ENCODE measurements around the gene NAP1L4.

Gene NAP1L4

DNA sequence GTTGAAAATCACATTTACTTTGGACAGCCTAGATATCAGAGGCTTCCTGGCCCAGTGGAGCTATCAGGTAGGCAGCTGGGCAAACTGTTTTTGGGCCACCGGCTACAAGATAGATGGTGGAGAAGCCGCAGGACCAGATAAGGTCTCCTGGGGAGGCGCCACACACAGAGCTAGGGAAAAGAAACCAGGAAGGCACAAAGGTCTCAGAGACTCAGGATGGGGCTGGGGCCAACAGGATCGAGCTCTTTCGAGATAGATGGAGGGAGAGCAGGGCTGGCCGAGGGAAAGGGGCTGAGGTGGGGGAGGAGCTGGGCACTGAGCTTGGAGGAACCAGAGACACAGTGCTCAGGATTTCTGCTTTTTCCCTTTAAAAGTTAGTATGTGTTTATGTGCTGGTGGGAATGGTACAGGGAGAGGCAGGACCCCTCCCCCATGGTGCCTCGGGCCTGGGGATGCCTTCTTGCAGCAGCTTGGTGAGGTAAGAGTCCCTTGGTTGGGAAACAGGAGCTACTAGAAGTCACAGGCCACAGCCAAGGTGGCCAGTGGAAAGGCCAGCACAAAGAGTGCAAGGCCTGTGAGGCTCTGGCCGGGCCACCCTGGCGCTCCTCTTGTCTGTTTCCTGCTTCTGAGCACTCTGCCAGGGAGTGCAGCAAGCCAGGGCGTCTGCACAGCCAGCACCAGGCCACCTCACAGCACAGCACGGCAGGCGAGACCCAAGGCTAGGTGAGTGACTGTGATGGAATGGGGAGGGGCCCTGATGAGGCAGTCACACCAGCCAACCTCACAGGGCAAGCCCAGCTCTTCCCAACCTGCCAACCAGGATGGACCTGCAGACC, 11.5 kb upstream of the NAP1L4 start:
- Mint-ChIP-seq H3K36me3 (ENCODE audit: low read depth) (peaks cover 43% of the 10 kb centered on the region), H3K4me1 (peaks cover 12% of the 10 kb centered on the region), H3K9me3 (no peaks in the 10 kb centered on the region), H3K4me3 (no peak overlapping the region), H3K27ac (no peak overlapping the region), H3K27me3 (no peaks in the 10 kb centered on the region)
- DNase-seq: no peak
- no peak for ATAC-seq

DNA sequence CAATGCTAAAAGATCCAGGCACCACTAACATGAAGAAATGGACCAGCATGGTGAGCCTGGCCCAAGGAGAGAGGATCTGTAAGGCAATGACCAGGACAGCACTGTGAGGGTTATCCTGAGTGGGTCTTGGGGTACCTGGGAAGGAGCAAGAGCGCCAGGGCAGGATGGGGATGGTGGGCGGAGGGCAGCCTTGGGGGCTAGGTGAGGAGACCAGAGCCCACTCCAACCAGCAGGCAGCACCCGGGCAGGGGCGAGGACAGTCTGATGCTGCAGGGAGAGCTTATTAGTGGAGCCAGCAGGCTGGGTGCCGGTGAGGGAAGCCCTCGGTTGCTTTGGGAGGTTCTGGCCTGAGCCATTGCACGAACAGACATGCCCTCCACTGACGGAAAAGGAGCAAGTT, 10.7 kb upstream of the NAP1L4 start:
- H3K27ac Mint-ChIP-seq: peak overlapping the region; percentile 30
- H3K36me3 Mint-ChIP-seq (ENCODE audit: low read depth): peaks cover 43% of the 10 kb centered on the region
- H3K27me3 Mint-ChIP-seq: no peaks in the 10 kb centered on the region
- DNase-seq: no peak
- H3K9me3 Mint-ChIP-seq: no peaks in the 10 kb centered on the region
- H3K4me3 Mint-ChIP-seq: no peak overlapping the region
- peaks cover 8% of the 10 kb centered on the region for H3K4me1 Mint-ChIP-seq
- no peak for ATAC-seq

DNA sequence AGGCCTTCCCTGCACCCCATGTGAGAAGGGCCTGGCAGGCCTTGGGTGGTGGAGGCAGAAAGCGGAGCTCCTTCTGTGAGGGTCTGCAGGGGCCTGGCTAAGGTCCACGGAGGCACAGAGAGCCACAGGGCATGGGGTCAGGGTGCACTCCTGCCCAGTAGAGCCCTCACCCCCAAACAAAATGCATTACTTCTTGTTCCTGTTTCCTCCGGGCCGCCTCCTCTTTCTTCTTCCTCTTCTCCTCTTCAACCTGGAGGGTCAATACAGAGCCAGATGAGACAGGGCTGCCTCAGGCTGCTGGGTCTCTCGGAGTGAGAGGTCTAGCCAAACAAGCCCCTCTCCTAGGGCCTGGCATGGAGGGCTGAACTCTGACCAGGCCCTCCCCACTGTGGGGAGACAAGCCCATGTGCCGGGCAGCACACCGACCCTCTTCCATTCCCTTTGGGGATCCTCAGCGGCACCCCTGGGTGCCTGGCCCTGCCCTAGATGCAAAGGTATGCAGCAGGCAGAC, 10.3 kb upstream of the NAP1L4 start:
- no peaks in the 10 kb centered on the region for H3K27me3 Mint-ChIP-seq
- H3K36me3 Mint-ChIP-seq (ENCODE audit: low read depth): peaks cover 43% of the 10 kb centered on the region
- no peaks in the 10 kb centered on the region for H3K9me3 Mint-ChIP-seq
- no peak overlapping the region for H3K4me3 Mint-ChIP-seq
- H3K4me1 Mint-ChIP-seq: peaks cover 8% of the 10 kb centered on the region
- no peak overlapping the region for H3K27ac Mint-ChIP-seq
- DNase-seq: no peak
- ATAC-seq: no peak

DNA sequence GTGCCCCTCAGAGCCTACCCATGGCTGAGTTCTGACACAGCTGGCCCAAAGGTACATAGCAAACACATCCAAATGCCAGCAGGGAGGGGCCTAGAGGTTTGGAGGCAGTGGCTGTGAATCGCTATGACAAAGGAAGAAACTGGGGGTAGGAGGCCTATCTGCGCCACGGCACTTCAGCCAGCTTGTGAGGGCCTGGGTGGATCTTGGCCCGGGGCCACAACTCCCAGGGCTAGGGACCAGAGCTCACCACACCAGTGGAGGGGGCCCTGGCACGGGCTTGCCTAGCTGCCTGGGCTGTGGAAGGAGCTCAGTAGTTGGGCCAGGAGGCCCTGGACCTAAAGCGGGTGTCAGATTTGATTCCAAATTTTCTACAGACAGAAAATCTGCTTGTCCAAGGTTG, 9.4 kb upstream of the NAP1L4 start:
- ATAC-seq: no peak
- DNase-seq: no peak
- Mint-ChIP-seq H3K4me1 (peaks cover 4% of the 10 kb centered on the region), H3K9me3 (no peaks in the 10 kb centered on the region), H3K27ac (no peak overlapping the region), H3K4me3 (no peak overlapping the region), H3K36me3 (ENCODE audit: low read depth) (peaks cover 43% of the 10 kb centered on the region), H3K27me3 (no peaks in the 10 kb centered on the region)

DNA sequence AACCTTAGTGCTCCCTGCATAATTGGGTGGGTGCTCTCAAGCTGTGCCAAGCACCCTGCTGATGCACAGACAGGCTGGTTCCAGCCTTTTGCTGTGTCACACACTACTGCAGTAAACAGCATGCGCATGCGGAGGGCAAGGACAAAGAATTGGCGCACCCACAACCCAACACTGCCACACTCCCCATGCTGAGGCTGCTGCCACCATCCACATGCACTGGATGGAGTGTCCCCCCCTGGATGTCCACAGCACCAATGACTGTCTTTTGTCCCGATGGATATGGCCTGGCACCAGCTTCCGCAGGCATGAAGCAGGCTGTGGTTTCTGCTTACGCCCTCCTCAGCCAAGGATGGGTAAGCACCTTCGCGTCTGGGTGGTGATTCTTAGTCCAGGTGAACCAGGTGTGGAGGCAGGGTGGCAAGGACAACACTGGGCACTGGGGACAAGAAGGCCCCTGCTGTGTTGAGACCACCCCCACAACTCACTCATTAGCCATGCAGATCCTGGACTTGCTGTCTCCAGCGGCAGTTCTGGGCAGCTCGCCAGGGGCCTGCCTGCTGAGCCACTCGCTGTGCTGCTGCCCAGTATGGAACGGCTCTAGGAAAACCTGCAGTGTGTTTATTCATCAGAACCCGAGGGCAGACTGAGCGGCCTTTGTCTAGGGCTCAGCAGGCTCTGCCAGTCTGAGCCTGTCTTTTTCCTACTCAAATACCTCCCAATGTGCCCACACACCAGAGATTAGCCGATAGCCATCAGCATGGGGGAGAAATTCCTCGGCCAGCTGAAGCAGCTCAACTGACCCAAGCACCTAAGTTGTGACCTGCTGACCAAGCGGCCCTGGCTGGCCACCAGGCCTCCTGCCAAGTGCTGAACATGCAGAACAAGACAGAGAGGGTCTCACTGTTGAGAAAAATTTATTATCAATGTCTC, 8.2 kb upstream of the NAP1L4 start:
- DNase-seq (no peak), ATAC-seq (no peak)
- peaks cover 39% of the 10 kb centered on the region for H3K36me3 Mint-ChIP-seq (ENCODE audit: low read depth)
- no peaks in the 10 kb centered on the region for H3K9me3 Mint-ChIP-seq
- H3K27me3 Mint-ChIP-seq: no peaks in the 10 kb centered on the region
- H3K4me1 Mint-ChIP-seq: no peaks in the 10 kb centered on the region
- H3K4me3 Mint-ChIP-seq: no peak overlapping the region
- no peak overlapping the region for H3K27ac Mint-ChIP-seq

DNA sequence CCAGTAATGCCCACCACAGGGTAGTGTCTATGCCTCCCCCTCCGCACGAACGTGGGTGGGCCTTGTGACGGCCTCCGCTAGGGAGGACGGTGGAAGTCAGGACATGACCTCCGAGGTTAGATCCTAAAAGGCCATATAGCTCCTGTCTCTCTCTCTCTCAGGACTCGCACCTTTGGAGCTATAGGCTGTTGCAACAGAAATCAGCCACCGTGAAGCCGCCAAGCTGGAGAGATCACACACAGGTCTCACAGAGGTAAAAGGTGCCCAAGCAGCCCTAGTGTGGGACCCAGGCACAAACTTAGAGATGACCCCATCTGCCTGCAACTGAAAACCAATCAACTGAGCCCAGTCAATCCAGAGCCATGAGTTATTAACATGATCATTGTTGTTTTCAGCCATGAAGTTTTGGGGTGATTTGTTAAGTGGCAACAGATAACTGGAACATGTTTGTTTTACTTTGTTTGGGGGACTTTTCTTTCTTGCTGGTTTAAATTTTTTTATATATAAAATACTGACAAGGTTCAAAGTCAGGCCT, 7.4 kb upstream of the NAP1L4 start:
- Mint-ChIP-seq H3K4me1 (no peaks in the 10 kb centered on the region), H3K9me3 (no peaks in the 10 kb centered on the region)

DNA sequence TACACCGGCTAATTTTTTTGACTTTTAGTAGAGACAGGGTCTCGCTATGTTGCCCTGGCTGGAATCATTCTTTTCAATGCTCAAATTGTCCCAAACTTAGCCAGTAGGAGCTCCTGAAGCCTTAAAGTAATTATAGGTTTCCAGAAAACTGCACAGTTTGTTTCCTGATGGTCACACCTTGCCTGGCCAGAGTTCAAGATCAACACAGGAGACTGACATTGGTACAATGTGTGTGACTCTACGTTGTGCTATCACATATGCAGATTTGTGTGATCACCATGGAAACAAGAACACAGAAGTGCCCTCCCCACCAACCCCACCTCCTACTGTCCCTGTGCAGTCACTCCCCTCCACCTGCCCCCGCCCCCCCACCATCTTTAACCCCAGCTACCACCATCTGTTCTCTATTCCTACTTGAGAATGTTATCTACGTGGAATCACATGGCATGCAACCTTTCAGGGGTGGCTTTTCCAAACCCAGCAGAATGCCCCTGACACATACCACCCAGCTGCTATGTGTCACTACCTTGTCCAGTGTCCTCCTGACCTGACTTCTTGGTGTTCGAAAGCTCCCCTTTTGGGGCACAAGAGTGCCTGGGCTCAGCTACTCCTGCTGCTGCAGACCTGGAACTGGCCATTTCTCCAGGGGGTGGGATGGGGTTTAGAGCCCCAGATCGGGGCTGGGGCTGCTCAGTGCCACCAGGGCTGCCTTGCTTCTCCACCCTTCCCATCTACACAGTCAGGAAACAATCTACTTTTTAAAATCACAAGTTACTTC, 6.1 kb upstream of the NAP1L4 start:
- H3K9me3 Mint-ChIP-seq: no peaks in the 10 kb centered on the region
- no peak for ATAC-seq
- H3K27me3 Mint-ChIP-seq: no peaks in the 10 kb centered on the region
- H3K36me3 Mint-ChIP-seq (ENCODE audit: low read depth): peaks cover 27% of the 10 kb centered on the region
- no peaks in the 10 kb centered on the region for H3K4me1 Mint-ChIP-seq
- H3K27ac Mint-ChIP-seq: no peak overlapping the region
- H3K4me3 Mint-ChIP-seq: no peak overlapping the region
- no peak for DNase-seq

More for the DNA sequence above, 7.4 kb upstream of the NAP1L4 start:
- Mint-ChIP-seq H3K27ac (no peak overlapping the region), H3K36me3 (ENCODE audit: low read depth) (peaks cover 37% of the 10 kb centered on the region), H3K27me3 (no peaks in the 10 kb centered on the region), H3K4me3 (no peak overlapping the region)
- no peak for ATAC-seq
- DNase-seq: no peak

DNA sequence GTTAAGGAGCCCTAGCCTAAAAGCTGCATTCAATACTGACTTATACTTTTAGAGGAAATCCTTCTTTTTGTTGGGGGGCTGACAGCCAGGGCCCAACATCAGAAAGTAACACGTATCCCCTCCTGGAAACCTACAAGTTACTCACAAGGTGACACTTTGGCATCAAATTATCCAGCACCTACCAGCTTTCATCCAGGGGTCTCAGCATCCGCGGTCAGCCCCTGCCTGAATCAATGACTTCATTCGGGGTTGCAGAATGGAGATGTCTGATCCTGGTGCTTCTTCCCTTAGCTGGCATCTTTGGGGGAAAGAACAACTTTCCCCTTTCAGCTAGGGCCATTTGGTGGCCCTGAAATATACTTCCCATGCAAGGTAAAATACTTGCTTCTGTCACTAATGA, 5.3 kb upstream of the NAP1L4 start:
- Mint-ChIP-seq H3K4me1 (no peaks in the 10 kb centered on the region), H3K36me3 (ENCODE audit: low read depth) (peaks cover 20% of the 10 kb centered on the region), H3K27ac (no peak overlapping the region), H3K9me3 (no peaks in the 10 kb centered on the region), H3K27me3 (no peaks in the 10 kb centered on the region), H3K4me3 (no peak overlapping the region)
- ATAC-seq (no peak), DNase-seq (no peak)

DNA sequence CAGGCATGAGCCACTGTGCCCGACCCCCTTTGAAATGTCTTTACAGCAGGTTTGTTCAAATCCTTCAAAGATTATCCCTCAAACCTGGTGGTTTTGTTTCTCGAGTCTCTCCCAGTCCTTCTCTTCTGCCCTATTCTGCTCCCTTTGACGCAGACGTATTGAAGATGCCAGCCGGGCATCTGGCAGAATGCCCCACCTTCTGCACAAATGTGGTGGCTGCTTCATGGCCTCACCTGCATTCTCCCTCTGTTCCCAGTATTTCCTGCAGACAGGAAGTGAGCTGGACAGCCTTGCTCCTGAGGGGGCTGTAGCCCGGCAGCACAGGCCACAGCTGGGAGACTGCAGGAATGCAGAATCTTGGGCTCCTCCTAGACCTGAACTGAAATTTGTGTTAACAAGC, 4.8 kb upstream of the NAP1L4 start:
- Mint-ChIP-seq H3K4me1 (peaks cover 3% of the 10 kb centered on the region), H3K27ac (no peak overlapping the region), H3K27me3 (no peaks in the 10 kb centered on the region), H3K9me3 (no peaks in the 10 kb centered on the region), H3K36me3 (ENCODE audit: low read depth) (peaks cover 22% of the 10 kb centered on the region), H3K4me3 (no peak overlapping the region)
- ATAC-seq (no peak), DNase-seq (no peak)

DNA sequence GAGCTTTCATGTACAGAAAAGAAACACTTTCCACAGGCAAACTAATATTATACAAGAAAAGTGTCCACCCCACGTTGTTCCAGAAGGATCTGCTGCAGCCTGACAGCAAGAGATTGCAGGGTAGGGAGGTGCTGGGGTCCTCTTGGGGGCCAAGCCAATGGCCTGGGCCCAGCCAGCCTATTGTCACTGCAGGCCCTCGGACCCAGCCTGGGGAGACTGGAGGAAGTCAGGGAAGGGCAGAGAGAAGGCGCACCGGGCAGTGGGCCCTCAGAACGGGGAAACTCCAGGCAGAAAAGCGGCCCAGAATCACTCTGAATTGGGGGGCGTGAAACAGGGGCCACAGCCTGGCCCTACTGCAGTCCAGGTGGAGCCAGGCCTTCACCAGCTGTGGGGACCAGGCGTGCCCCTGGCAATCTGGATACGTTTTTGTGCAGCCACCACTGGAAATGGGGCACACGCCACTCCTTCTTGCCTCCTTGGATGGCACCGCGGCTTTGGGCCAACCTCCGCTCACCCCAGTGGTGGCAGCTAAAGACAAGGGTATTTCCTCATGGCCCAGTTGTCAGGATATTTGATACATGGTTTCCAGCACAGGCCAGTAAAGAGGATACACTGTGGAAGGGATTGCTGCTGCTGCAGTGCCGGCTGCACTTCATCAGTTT, 3.9 kb upstream of the NAP1L4 start:
- ATAC-seq (no peak), DNase-seq (no peak)
- Mint-ChIP-seq H3K27ac (no peak overlapping the region), H3K4me1 (peaks cover 3% of the 10 kb centered on the region), H3K4me3 (no peak overlapping the region), H3K36me3 (ENCODE audit: low read depth) (peaks cover 19% of the 10 kb centered on the region), H3K9me3 (no peaks in the 10 kb centered on the region), H3K27me3 (no peaks in the 10 kb centered on the region)

DNA sequence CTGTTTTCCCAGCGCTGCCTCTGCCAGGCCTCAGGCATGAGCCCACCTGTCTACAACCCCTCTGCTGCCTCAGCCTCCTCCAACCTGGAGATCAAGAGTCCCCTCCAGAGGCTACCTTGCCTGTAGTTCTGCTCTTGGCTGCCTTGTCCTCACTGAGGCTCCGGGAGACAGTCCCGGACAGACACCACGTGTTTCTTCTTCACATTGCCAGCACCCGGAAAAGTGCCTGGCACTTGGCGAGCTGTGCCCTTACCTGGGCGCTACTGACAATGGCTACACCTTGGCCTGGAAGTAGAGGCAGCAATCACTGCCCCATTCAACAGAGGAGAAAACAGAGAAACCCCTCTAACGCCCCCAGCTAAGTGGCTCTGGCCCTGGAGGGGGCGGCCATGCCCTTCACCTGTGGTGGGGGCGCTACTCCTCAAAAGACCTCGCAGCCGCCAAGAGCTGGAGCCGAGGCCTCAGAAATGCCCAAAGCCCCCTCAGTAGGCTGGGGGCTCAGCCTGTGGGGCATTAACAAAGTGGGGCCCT, 3.0 kb upstream of the NAP1L4 start:
- no peak overlapping the region for H3K27ac Mint-ChIP-seq
- H3K27me3 Mint-ChIP-seq: no peaks in the 10 kb centered on the region
- no peak overlapping the region for H3K4me3 Mint-ChIP-seq
- DNase-seq: no peak
- H3K4me1 Mint-ChIP-seq: peaks cover 9% of the 10 kb centered on the region
- no peaks in the 10 kb centered on the region for H3K9me3 Mint-ChIP-seq
- H3K36me3 Mint-ChIP-seq (ENCODE audit: low read depth): peaks cover 19% of the 10 kb centered on the region
- ATAC-seq: no peak

DNA sequence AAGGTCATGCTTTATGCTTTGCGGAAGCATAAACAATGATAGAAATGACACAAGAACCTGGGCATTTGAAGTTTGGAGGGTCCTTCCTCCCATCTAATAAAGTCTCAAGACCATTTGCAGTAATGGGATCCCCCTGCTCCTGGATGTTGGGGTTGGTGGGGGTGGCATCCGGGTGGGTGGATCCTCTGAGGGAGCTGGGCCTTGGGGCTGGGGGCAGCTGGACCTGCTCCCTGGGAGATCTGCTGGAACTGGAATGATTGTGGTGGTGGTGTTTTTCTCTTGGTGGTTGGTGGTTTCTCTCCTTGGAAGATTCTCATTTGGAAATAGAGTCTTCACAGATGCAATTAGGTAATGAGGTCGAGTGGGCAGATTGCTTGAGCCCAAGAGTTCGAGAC, 2.2 kb upstream of the NAP1L4 start:
- Mint-ChIP-seq H3K4me1 (peaks cover 16% of the 10 kb centered on the region), H3K9me3 (no peaks in the 10 kb centered on the region), H3K36me3 (ENCODE audit: low read depth) (peaks cover 19% of the 10 kb centered on the region), H3K27ac (peak overlapping the region; percentile 31), H3K27me3 (no peaks in the 10 kb centered on the region), H3K4me3 (no peak overlapping the region)
- ATAC-seq (no peak), DNase-seq (no peak)

DNA sequence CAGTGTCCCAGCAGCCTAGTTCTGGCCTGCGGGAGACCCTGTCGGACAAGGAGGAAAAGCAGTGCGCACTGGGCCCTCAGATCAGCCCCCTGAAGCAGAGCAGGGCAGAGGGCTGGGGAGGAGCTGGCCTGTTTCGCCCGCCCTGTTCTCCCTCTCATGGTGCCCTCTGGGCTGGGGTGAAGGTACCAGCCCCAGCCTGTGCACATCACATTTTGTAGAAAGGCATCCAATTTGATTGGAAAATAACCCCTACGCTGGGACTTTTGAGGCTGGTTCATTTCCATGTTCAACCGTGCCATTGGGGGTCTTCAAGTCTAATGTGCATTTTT, 832 bp upstream of the NAP1L4 start:
- Mint-ChIP-seq H3K4me1 (peaks cover 30% of the 10 kb centered on the region), H3K27ac (peak overlapping the region; percentile 98), H3K4me3 (peak overlapping the region; percentile 93), H3K27me3 (no peaks in the 10 kb centered on the region), H3K9me3 (no peaks in the 10 kb centered on the region), H3K36me3 (ENCODE audit: low read depth) (peaks cover 32% of the 10 kb centered on the region)
- DNase-seq (no peak), ATAC-seq (no peak)
